Activated naive CD4-positive, alpha-beta T cell treated with anti-CD3 and anti-CD28 coated beads, Interleukin-2, amount 10 ng/mL, durations not matched to agents 7 days and 5 days (primary cell): Measurements from ENCODE around the gene KLHDC2.
A peak's percentile ranks its signal among the peaks of the same experiment; 100 is the strongest.
"Not testable (repeated sequence)": the region's sequence is repeated elsewhere in the genome, so short reads cannot be mapped to it uniquely, and the experiment has no call there.

Source experiments
- CTCF ChIA-PET: fragments of 350-600 bp; sonication (Branson Sonifier 250); formaldehyde crosslinking; loops from one replicate; lab custom pipeline; 2021; ENCODE audit warnings: antibody characterized with exemption; lab: Charles Lee
- DNase-seq: peaks from one replicate; pipeline ENCODE4 v3.0.0-alpha.2; 2020
- H3K27ac Mint-ChIP-seq: one replicate; pipeline ENCODE4 v1.8.0; 2021; ENCODE audit warnings: mild to moderate bottlenecking, moderate library complexity, mixed read lengths
- H3K27me3 Mint-ChIP-seq: one replicate; pipeline ENCODE4 v1.8.0; 2021; ENCODE audit warnings: mild to moderate bottlenecking, mixed read lengths
- H3K36me3 Mint-ChIP-seq: one replicate; pipeline ENCODE4 v1.8.0; 2021; ENCODE audit warnings: mixed read lengths
- H3K4me1 Mint-ChIP-seq: one replicate; pipeline ENCODE4 v1.8.0; 2021; ENCODE audit warnings: mixed read lengths
- H3K4me3 Mint-ChIP-seq: one replicate; pipeline ENCODE4 v1.8.0; 2021; ENCODE audit warnings: mild to moderate bottlenecking, moderate library complexity, mixed read lengths
- H3K9me3 Mint-ChIP-seq: one replicate; pipeline ENCODE4 v1.8.0; 2021; ENCODE audit warnings: mixed read lengths

Gene KLHDC2, protein sequence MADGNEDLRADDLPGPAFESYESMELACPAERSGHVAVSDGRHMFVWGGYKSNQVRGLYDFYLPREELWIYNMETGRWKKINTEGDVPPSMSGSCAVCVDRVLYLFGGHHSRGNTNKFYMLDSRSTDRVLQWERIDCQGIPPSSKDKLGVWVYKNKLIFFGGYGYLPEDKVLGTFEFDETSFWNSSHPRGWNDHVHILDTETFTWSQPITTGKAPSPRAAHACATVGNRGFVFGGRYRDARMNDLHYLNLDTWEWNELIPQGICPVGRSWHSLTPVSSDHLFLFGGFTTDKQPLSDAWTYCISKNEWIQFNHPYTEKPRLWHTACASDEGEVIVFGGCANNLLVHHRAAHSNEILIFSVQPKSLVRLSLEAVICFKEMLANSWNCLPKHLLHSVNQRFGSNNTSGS

DNA sequence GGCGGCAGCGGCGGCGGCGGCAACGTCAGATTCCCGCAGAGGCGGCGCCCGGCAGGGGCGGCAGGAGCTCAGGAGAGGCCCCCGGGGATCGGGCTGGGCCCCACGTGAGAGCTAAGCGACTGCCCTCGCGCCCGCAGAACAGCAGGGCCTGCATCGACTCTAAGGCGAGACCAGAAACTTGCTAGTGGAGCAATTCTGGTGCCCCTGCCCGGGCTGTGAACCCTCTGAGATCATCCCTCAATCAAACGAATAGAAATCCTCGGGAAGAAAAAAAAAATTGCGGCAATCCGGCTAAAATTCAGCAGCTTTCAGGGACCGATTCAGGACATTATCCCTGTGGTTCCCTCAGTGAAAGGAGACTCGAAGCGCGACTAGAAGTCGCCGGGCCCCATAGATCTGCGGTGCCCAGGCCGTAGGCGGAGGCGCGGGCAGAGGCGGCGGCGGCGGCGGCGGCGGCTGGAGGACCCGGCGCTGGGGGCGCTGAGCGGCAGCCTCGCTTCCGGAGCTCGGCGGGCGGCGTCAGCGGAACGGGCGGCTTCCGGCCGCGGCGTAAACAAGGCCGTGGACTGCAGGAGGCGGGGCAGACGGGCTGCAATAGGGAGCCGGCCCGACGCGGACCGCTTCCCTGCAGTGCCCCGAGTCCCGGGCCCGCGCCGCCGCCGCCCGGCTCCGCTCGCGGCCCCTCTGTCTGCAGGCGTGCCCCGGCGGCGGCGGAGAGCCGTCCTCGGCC, at the start of gene KLHDC2:
Gene KLHDC2, plus strand, starts transcription at position 583 of the 730 bp plus-strand sequence. CDS start 316 bp downstream, outside the sequence.
- Mint-ChIP-seq H3K27me3 (no peaks in the 10 kb centered on the region), H3K36me3 (peaks cover 7% of the 10 kb centered on the region), H3K27ac (peak within 1 kb of the TSS; percentile 100), H3K4me3 (peak within 1 kb of the TSS; percentile 98), H3K4me1 (peaks cover 36% of the 10 kb centered on the region), H3K9me3 (no peaks in the 10 kb centered on the region)
- CTCF ChIA-PET = interaction anchor here (0.7 to 2.8 kb wide), 8 partner anchors 75 to 146 kb away, joined by 3 to 15 read pairs (median 3); partner anchors contain the start of genes DNAAF2 and POLE2
- DNase-seq = peak; percentile 92

DNA sequence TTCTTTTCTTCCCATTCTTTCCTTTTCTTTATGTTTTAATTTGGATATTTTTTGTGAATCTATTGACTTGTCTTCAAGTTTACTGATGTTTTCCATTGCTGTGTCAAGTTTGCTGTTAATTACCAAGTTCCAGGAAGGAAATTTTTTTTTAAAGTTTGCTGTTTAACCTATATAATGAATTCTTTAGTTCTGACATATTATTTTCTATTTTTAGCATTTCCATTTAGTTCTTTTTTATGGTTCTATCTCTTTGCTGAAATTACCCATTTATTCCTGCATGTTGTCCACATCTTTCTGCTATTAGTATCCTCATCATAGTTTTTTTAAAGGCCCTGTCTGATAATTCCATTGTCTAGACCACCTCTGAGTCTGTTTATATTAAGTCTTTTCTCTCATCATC, 47.2 kb upstream of the KLHDC2 start:
- no peaks in the 10 kb centered on the region for H3K27me3 Mint-ChIP-seq
- no peak for DNase-seq
- H3K4me3 Mint-ChIP-seq = no peak overlapping the region
- CTCF ChIA-PET = no interaction called here
- no peak overlapping the region for H3K27ac Mint-ChIP-seq
- peaks cover 9% of the 10 kb centered on the region for H3K36me3 Mint-ChIP-seq
- H3K9me3 Mint-ChIP-seq = peaks cover 4% of the 10 kb centered on the region
- no peaks in the 10 kb centered on the region for H3K4me1 Mint-ChIP-seq

DNA sequence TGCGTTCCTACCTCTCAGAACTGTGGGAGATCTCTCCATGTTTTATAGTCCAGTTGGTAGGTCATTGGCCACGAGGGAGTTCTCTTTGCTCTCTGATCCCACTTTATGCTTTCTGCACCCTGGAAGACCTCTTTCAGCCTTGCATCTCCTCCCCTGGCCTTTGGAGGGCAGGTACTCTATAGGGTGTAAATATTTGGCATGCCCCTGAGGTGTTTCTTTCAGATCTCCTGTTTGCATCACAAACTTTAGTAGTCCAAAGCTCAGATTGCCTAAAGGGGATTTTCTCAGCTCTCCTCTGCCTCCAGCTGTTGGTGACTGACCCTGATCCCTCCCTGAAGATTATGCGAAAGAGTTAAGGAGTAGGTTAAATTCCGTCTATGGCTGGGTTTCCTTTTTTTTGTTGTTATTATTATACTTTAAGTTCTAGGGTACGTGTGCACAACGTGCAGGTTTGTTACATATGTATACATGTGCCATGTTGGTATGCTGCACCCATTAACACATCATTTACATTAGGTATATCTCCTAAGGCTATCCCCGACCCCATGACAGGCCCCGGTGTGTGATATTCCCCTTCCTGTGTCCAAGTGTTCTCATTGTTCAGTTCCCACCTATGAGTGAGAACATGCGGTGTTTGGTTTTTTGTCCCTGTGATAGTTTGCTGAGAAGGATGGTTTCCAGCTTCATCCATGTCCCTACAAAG, 46.1 kb upstream of the KLHDC2 start:
- H3K36me3 Mint-ChIP-seq, DNase-seq, H3K4me3 Mint-ChIP-seq, H3K9me3 Mint-ChIP-seq, H3K27ac Mint-ChIP-seq, H3K27me3 Mint-ChIP-seq, H3K4me1 Mint-ChIP-seq, CTCF ChIA-PET: not testable (repeated sequence)

DNA sequence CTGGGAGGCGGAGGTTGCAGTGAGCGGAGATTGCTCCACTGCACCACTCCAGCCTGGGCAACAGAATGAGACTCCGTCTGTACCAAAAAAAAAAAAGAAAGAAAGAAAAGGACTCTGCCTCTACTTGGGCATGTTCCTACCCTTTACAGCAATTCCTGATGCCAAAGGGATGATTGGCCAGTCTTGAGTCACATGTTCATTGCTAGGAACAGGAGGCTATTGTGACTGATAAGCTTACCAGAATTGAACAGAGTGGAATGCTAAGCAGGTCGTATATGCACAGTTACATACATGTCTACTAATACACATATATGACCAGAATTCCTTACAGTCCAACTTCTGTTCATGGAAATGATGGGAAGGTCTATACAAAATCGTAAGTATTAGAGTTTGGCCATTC, 40.8 kb upstream of the KLHDC2 start:
- Mint-ChIP-seq H3K27me3 (no peaks in the 10 kb centered on the region), H3K27ac (no peak overlapping the region), H3K4me1 (no peaks in the 10 kb centered on the region), H3K9me3 (peaks cover 2% of the 10 kb centered on the region), H3K4me3 (no peak overlapping the region), H3K36me3 (peaks cover 4% of the 10 kb centered on the region)
- CTCF ChIA-PET = no interaction called here
- no peak for DNase-seq

DNA sequence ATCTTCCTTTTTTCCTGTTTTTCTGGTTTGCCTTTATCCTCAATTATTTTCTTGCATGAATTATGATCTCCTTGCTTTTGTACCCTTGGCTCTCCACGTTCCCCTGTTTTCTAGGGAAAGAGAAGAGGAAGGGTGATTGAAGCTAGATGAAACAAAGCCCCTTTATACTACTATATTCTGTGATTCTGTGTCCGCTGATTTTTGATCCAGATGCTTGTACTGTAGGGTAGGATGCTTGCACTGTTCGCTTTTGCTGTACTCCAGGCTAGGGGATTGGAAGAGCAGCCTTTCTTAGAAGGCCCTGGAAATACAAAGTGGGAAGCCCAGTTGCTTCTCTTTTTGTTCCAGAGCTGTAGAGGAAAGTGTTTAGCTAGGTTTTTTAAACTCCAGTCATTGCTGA, 35.1 kb upstream of the KLHDC2 start:
- no peaks in the 10 kb centered on the region for H3K4me1 Mint-ChIP-seq
- DNase-seq = no peak
- no peaks in the 10 kb centered on the region for H3K27me3 Mint-ChIP-seq
- H3K4me3 Mint-ChIP-seq = no peak overlapping the region
- H3K36me3 Mint-ChIP-seq = peaks cover 3% of the 10 kb centered on the region
- CTCF ChIA-PET = no interaction called here
- H3K9me3 Mint-ChIP-seq = no peaks in the 10 kb centered on the region
- H3K27ac Mint-ChIP-seq = no peak overlapping the region

- no peak overlapping the region for H3K27ac Mint-ChIP-seq
- no peak overlapping the region for H3K4me3 Mint-ChIP-seq
- H3K9me3 Mint-ChIP-seq = no peaks in the 10 kb centered on the region
- no peak for DNase-seq
- H3K36me3 Mint-ChIP-seq = peaks cover 3% of the 10 kb centered on the region
- H3K27me3 Mint-ChIP-seq = no peaks in the 10 kb centered on the region
- CTCF ChIA-PET = no interaction called here
- no peaks in the 10 kb centered on the region for H3K4me1 Mint-ChIP-seq
Measured at GRCh38 chr14:49733836-49734235, 34.1 kb upstream of the KLHDC2 start.

- not testable (repeated sequence) for H3K27ac Mint-ChIP-seq, DNase-seq
Measured at GRCh38 chr14:49735669-49736068, 32.3 kb upstream of the KLHDC2 start.

GRCh38 chr14:49745191-49745590, 22.8 kb upstream of the KLHDC2 start:
- Mint-ChIP-seq H3K4me1 (no peaks in the 10 kb centered on the region), H3K27ac (no peak overlapping the region), H3K27me3 (no peaks in the 10 kb centered on the region), H3K4me3 (no peak overlapping the region), H3K9me3 (no peaks in the 10 kb centered on the region), H3K36me3 (no peaks in the 10 kb centered on the region)
- CTCF ChIA-PET = no interaction called here
- no peak for DNase-seq

More at GRCh38 chr14:49735669-49736068, 32.3 kb upstream of the KLHDC2 start:
- H3K36me3 Mint-ChIP-seq, H3K4me1 Mint-ChIP-seq, H3K4me3 Mint-ChIP-seq, H3K27me3 Mint-ChIP-seq, H3K9me3 Mint-ChIP-seq, CTCF ChIA-PET: not testable (repeated sequence)

- H3K4me3 Mint-ChIP-seq, CTCF ChIA-PET, H3K27me3 Mint-ChIP-seq, H3K36me3 Mint-ChIP-seq, H3K27ac Mint-ChIP-seq, H3K9me3 Mint-ChIP-seq, H3K4me1 Mint-ChIP-seq, DNase-seq: not testable (repeated sequence)
Measured at GRCh38 chr14:49746476-49746875, 21.5 kb upstream of the KLHDC2 start.

- no peaks in the 10 kb centered on the region for H3K9me3 Mint-ChIP-seq
- DNase-seq = no peak
- CTCF ChIA-PET = no interaction called here
- H3K4me3 Mint-ChIP-seq = no peak overlapping the region
- H3K27ac Mint-ChIP-seq = no peak overlapping the region
- H3K36me3 Mint-ChIP-seq = no peaks in the 10 kb centered on the region
- H3K27me3 Mint-ChIP-seq = no peaks in the 10 kb centered on the region
- no peaks in the 10 kb centered on the region for H3K4me1 Mint-ChIP-seq
Measured at GRCh38 chr14:49754570-49755097, 13.3 kb upstream of the KLHDC2 start.

DNA sequence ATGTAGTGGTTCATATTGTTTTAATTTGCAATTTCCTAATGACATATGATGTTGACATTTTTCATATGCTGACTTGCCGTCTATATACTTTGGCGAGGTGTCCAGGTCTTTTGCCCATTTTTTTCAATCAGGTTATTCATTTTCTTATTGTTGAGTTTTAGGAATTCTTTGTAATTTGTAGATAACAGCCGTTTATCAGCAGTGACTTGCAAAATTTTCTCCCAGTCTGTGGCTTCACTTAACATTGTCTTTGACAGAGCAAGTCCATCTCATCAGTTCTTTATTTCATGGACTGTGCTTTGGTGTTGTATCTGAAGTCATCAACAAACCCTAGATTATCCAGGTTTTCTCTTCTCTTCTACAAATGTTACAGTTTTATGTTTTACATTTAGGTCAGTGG, 12.6 kb upstream of the KLHDC2 start:
- H3K27ac Mint-ChIP-seq = no peak overlapping the region
- DNase-seq = no peak
- no peak overlapping the region for H3K4me3 Mint-ChIP-seq
- CTCF ChIA-PET = no interaction called here
- no peaks in the 10 kb centered on the region for H3K36me3 Mint-ChIP-seq
- H3K4me1 Mint-ChIP-seq = no peaks in the 10 kb centered on the region
- H3K27me3 Mint-ChIP-seq = no peaks in the 10 kb centered on the region
- no peaks in the 10 kb centered on the region for H3K9me3 Mint-ChIP-seq

- H3K9me3 Mint-ChIP-seq = no peaks in the 10 kb centered on the region
- H3K27ac Mint-ChIP-seq = no peak overlapping the region
- CTCF ChIA-PET = no interaction called here
- H3K4me3 Mint-ChIP-seq = no peak overlapping the region
- no peaks in the 10 kb centered on the region for H3K36me3 Mint-ChIP-seq
- DNase-seq = no peak
- no peaks in the 10 kb centered on the region for H3K27me3 Mint-ChIP-seq
- H3K4me1 Mint-ChIP-seq = peaks cover 6% of the 10 kb centered on the region
Measured at GRCh38 chr14:49761839-49762551, 6.0 kb upstream of the KLHDC2 start.

DNA sequence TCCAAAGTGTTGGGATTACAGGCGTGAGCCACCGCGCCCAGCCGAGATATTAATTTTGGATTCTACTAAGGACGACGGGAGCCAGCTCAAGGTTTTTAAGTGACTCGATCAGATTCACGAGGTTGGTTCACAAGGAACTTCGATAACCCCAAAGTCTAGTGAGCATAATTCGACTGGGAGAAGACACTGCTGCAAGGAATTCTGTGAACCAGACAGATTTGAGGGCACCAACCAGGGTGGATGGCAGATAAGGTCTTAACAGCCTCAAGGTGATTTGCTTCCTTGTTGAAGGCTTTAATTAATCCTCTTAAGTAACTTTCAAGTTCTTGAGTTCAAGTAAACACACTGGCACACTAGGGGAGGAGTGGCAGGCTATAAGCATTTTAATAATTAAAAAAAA, 1.1 kb upstream of the KLHDC2 start:
- CTCF ChIA-PET = interaction anchor here (0.7 to 2.8 kb wide), 7 partner anchors 75 to 145 kb away, joined by 3 to 15 read pairs (median 3); partner anchors contain the start of genes DNAAF2 and POLE2
- no peak for DNase-seq
- H3K9me3 Mint-ChIP-seq = no peaks in the 10 kb centered on the region
- peak overlapping the region; percentile 98 for H3K4me3 Mint-ChIP-seq
- H3K27me3 Mint-ChIP-seq = no peaks in the 10 kb centered on the region
- H3K27ac Mint-ChIP-seq = peak overlapping the region; percentile 100
- H3K36me3 Mint-ChIP-seq = peaks cover 5% of the 10 kb centered on the region
- H3K4me1 Mint-ChIP-seq = peaks cover 36% of the 10 kb centered on the region

DNA sequence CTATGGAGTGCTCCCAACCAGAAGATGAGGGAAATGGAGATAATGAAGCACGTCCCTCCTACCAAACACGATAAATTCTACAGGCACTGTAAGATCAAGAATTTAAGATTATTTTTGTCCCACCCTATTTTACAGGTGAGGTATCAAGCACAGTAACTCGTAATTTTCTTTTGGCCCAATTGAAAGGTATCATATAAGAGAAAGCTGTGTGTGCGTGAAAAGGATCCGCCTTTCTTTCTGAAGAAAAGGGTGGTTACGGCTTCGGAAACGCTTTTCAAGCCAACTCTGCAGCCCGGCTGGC, 733 bp upstream of the KLHDC2 start:
- peaks cover 5% of the 10 kb centered on the region for H3K36me3 Mint-ChIP-seq
- peaks cover 36% of the 10 kb centered on the region for H3K4me1 Mint-ChIP-seq
- H3K27me3 Mint-ChIP-seq = no peaks in the 10 kb centered on the region
- H3K4me3 Mint-ChIP-seq = peak overlapping the region; percentile 98
- CTCF ChIA-PET = interaction anchor here (0.7 to 2.8 kb wide), 8 partner anchors 75 to 146 kb away, joined by 3 to 15 read pairs (median 3); partner anchors contain the start of genes DNAAF2 and POLE2
- peak overlapping the region; percentile 100 for H3K27ac Mint-ChIP-seq
- H3K9me3 Mint-ChIP-seq = no peaks in the 10 kb centered on the region
- DNase-seq = no peak
